Panc1 (cell line): ENCODE measurements around the gene RFC1.

ENCODE experiments used
- CTCF ChIP-seq: fragments of 450-650 bp; IDR thresholded peaks from 2 replicates; pipeline ENCODE4 v1.5.1; 2017; ENCODE audit warnings: mild to moderate bottlenecking
- REST ChIP-seq, 2 experiments: IDR thresholded peaks; 2 replicates each; pipeline ENCODE4 v1.6.1; 2011 to 2012; ENCODE audit warnings: low read depth in 2 of 2, control low read depth in 1 of 2, low read length in 1 of 2, mild to moderate bottlenecking in 1 of 2, moderate library complexity in 1 of 2; ENCODE audit not compliant: insufficient read depth in 1 of 2
- SIN3A ChIP-seq: IDR thresholded peaks from 2 replicates; pipeline ENCODE4 v1.6.1; 2012; ENCODE audit warnings: low read depth, mild to moderate bottlenecking, low read length, moderate library complexity, borderline replicate concordance; ENCODE audit not compliant: insufficient read depth

DNA sequence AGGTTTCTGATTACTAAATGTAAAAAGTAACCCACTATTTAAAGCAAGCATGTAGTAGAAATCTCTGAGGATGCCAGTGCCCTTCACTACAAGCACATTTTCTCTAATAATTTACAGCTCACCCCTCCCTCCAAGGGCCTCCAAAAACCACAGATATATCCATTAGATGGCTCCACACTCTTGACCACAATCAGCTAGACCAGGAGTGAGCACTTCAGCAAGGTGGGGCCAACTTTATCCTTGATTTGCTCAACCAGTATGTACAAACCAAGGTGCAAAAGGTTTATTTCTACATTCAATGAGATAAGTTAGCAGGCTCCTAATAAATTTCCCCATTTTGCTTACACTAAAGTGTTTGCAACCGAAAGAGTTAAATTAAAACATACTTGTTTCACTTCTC is 35.8 kb downstream of the RFC1 start:
- TF ChIP-seq CTCF (no peak), SIN3A (no peak), REST (IDR thresholded peaks at IDR 0.05; ENCODE audit: insufficient read depth in 1 of 2, low read depth in 2 of 2, low read length in 1 of 2) (no peak)
